SK-N-SH (cell line): ENCODE results near the gene DNAH9. TPM values are rescaled to one million over a fixed set of nuclear protein-coding genes. Genes with fewer than 3 reads are reported as not detected.

ENCODE experiments used
- CTCF ChIA-PET: fragments of 300-600, 350-600 bp; formaldehyde crosslinking; extraction: SDS; loops from one replicate; lab custom pipeline; 2021; lab: Yijun Ruan, JAX
- POLR2A ChIA-PET: fragments of 350-600 bp; sonication (Branson Sonifier 250); formaldehyde crosslinking; extraction: SDS; loops from one replicate; lab custom pipeline; 2020; ENCODE audit warnings: antibody characterized with exemption, inconsistent platforms; lab: Yijun Ruan, JAX
- DNase-seq: peaks from one replicate; pipeline ENCODE4 v3.0.0; 2012
- H2AFZ ChIP-seq: fragments of 200-600 bp; sonication (generic); 2 replicates; pipeline ENCODE4 v1.8.1; 2016; ENCODE audit warnings: antibody characterized with exemption, mild to moderate bottlenecking, low read depth
- H3F3A ChIP-seq: fragments of 200-600 bp; sonication (generic); replicated peaks from 2 replicates; pipeline ENCODE3; 2016; ENCODE audit warnings: antibody characterized with exemption, mild to moderate bottlenecking; ENCODE audit not compliant: insufficient read depth
- H3K27ac ChIP-seq, 2 experiments: fragments of 200-500 bp in 1 of 2; fragments of 200-600 bp in 1 of 2; sonication (Bioruptor generic) in 1 of 2; sonication (generic), shearing (Covaris generic) in 1 of 2; 2 replicates each; pipeline versions ENCODE4 v1.5.1 to v1.6.1; 2014 to 2016; ENCODE audit warnings: low read depth in 2 of 2, inconsistent platforms in 1 of 2, low read length in 1 of 2, mild to moderate bottlenecking in 1 of 2, mixed read lengths in 1 of 2
- H3K27me3 ChIP-seq: fragments of 200-600 bp; sonication (generic), shearing (Covaris generic); 2 replicates; pipeline ENCODE4 v1.6.1; 2016; ENCODE audit warnings: mixed run types; ENCODE audit not compliant: insufficient read depth
- H3K36me3 ChIP-seq, 2 experiments: fragments of 200-500 bp in 1 of 2; fragments of 200-600 bp in 1 of 2; sonication (Bioruptor generic) in 1 of 2; sonication (generic) in 1 of 2; replicated peaks in 1 of 2; 2 replicates each; pipeline versions ENCODE3 to v1.5.1; 2014 to 2016; ENCODE audit warnings: low read length in 1 of 2, mild to moderate bottlenecking in 1 of 2; ENCODE audit not compliant: insufficient read depth in 2 of 2, control insufficient read depth in 1 of 2
- H3K4me1 ChIP-seq, 2 experiments: fragments of 200-500 bp in 1 of 2; fragments of 200-600 bp in 1 of 2; sonication (Bioruptor generic) in 1 of 2; sonication (generic), shearing (Covaris generic) in 1 of 2; 2 replicates each; pipeline versions ENCODE4 v1.5.1 to v1.6.1; 2014 to 2016; ENCODE audit warnings: low read depth in 1 of 2, low read length in 1 of 2, mixed run types in 1 of 2; ENCODE audit not compliant: insufficient read depth in 2 of 2, control insufficient read depth in 1 of 2
- H3K4me2 ChIP-seq: fragments of 200-600 bp; sonication (generic), shearing (Covaris generic); 2 replicates; pipeline ENCODE4 v1.6.1; 2017; ENCODE audit warnings: mixed run types
- H3K4me3 ChIP-seq, 2 experiments: fragments of 200-500 bp in 1 of 2; fragments of 200-600 bp in 1 of 2; sonication (Bioruptor generic) in 1 of 2; sonication (generic), shearing (Covaris generic) in 1 of 2; 2 replicates each; pipeline versions ENCODE4 v1.5.1 to v1.8.1; 2014 to 2016; ENCODE audit warnings: low read depth in 2 of 2, inconsistent platforms in 1 of 2, low read length in 1 of 2, mild to moderate bottlenecking in 1 of 2, mixed read lengths in 1 of 2, moderate library complexity in 1 of 2
- H3K79me2 ChIP-seq: fragments of 200-600 bp; sonication (generic); 2 replicates; pipeline ENCODE4 v1.8.1; 2017; ENCODE audit warnings: mild to moderate bottlenecking; ENCODE audit not compliant: insufficient read depth
- H3K9ac ChIP-seq: fragments of 200-600 bp; sonication (generic); 2 replicates; pipeline ENCODE4 v1.6.1; 2017; ENCODE audit warnings: mixed run types
- H3K9me2 ChIP-seq: fragments of 200-600 bp; sonication (generic); 2 replicates; pipeline ENCODE4 v1.6.1; 2017; ENCODE audit warnings: mixed run types
- H3K9me3 ChIP-seq: fragments of 200-600 bp; sonication (generic); 2 replicates; pipeline ENCODE4 v1.6.1; 2017; ENCODE audit warnings: mixed run types, mild to moderate bottlenecking, moderate library complexity
- H4K20me1 ChIP-seq: fragments of 200-600 bp; sonication (generic); 2 replicates; pipeline ENCODE4 v1.6.1; 2017; ENCODE audit warnings: mild to moderate bottlenecking, mixed run types; ENCODE audit not compliant: insufficient read depth
- CHD2 ChIP-seq: fragments of 150-350 bp; IDR thresholded peaks from 2 replicates; pipeline ENCODE4 v1.6.1; 2018; ENCODE audit warnings: low read length; ENCODE audit not compliant: partially characterized antibody
- CTCF ChIP-seq: fragments of 200-600 bp; sonication (generic); IDR thresholded peaks from 2 replicates; pipeline ENCODE4 v1.6.1; 2017; ENCODE audit warnings: antibody characterized with exemption, mild to moderate bottlenecking, moderate library complexity
- ELF1 ChIP-seq: IDR thresholded peaks from 2 replicates; pipeline ENCODE4 v1.4.0; 2012
- EZH2phosphoT487 ChIP-seq: fragments of 200-600 bp; sonication (generic); IDR thresholded peaks from 2 replicates; pipeline ENCODE4 v1.6.1; 2017; ENCODE audit warnings: low read depth, mixed run types, mild to moderate bottlenecking, antibody characterized with exemption, moderate library complexity, borderline replicate concordance
- GATA2 ChIP-seq: sonication (generic); formaldehyde crosslinking; IDR thresholded peaks from 2 replicates; pipeline ENCODE4 v1.5.0; 2020; ENCODE audit warnings: mild to moderate bottlenecking, missing genetic modification reagents
- NFIC ChIP-seq: IDR thresholded peaks from 2 replicates; pipeline ENCODE4 v1.4.0; 2012; ENCODE audit warnings: borderline replicate concordance
- POLR2AphosphoS5 ChIP-seq: IDR thresholded peaks from 2 replicates; pipeline ENCODE4 v1.6.1; 2012; ENCODE audit warnings: low read depth, low read length
- REST ChIP-seq: IDR thresholded peaks from 2 replicates; pipeline ENCODE4 v1.6.1; 2012; ENCODE audit warnings: mild to moderate bottlenecking, low read depth, low read length, moderate library complexity
- TEAD4 ChIP-seq: IDR thresholded peaks from 2 replicates; pipeline ENCODE4 v1.4.0; 2012; ENCODE audit warnings: mild to moderate bottlenecking, borderline replicate concordance; ENCODE audit not compliant: insufficient read depth
- USF1 ChIP-seq: IDR thresholded peaks from 2 replicates; pipeline ENCODE4 v1.4.0; 2012; ENCODE audit warnings: low read depth, borderline replicate concordance
- YY1 ChIP-seq: IDR thresholded peaks from 2 replicates; pipeline ENCODE4 v1.4.0; 2012; ENCODE audit warnings: low read depth, mild to moderate bottlenecking
- WGBS: methylation state at CpG from one replicate; pipeline ENCODE4 v1.1.6; 2017; ENCODE audit warnings: low lambda C conversion rate; 5-methylcytosine and 5-hydroxymethylcytosine counted together
- polyA plus RNA-seq, 3 experiments: library from polyadenylated mRNA; depleted of rRNA; stranded (reverse); fragments of >200 nt; gene quantifications; 2 replicates each; pipeline ENCODE4 v1.2.3, GENCODE V29; 2012

DNAH9 gene
- polyA plus RNA-seq, 1 of the 3 experiments (the other 2 are of a cell fraction): not detected

- 27% methylated on average over 10 of the region's 11 CpGs for WGBS
- H3K4me1 ChIP-seq: peaks cover 0 to 2% of the 10 kb centered on the region in 2 experiments; a peak in 1 of 4 replicates
- H3K27me3 ChIP-seq: no peaks in the 10 kb centered on the region
- H2AFZ ChIP-seq: no peak overlapping the region
- H3F3A ChIP-seq: no peaks in the 10 kb centered on the region
- H3K9me2 ChIP-seq: no peaks in the 10 kb centered on the region
- ChIA-PET POLR2A (no interaction called here), CTCF (no interaction called here)
- TF ChIP-seq EZH2phosphoT487 (no peak), CTCF (no peak), POLR2AphosphoS5 (no peak), USF1 (no peak), CHD2 (no peak), REST (no peak), NFIC (no peak), ELF1 (no peak), TEAD4 (no peak), GATA2 (CRISPR knock-in tag) (no peak), YY1 (no peak)
- H4K20me1 ChIP-seq: no peaks in the 10 kb centered on the region
- no peaks in the 10 kb centered on the region for H3K36me3 ChIP-seq
- H3K9ac ChIP-seq: no peak overlapping the region
- no peaks in the 10 kb centered on the region; the same call in 1 of the 2 replicates for H3K9me3 ChIP-seq
- H3K4me2 ChIP-seq: no peak overlapping the region
- no peak overlapping the region for H3K4me3 ChIP-seq
- no peaks in the 10 kb centered on the region for H3K79me2 ChIP-seq
- no peak overlapping the region for H3K27ac ChIP-seq
- no peak for DNase-seq
Observed at GRCh38 chr17:11641521-11642275, 43.4 kb downstream of the DNAH9 start.
